Pons (tissue), 1 donor: ENCODE data around the gene YAP1.

ENCODE experiments used
- DNase-seq: peaks from one replicate; pipeline ENCODE4 v3.0.0-alpha.2; 2016; ENCODE audit warnings: low spot score

The YAP1 gene

GRCh38 chr11:102109896-102110760 lies at the start of gene YAP1:
TSS of gene YAP1 (plus strand) at chr11:102110447. CDS start at chr11:102110849, 402 bp downstream.
- DNase-seq = peak; percentile 38

GRCh38 chr11:102061276-102061675 lies 49.0 kb upstream of the YAP1 start:
- DNase-seq = no peak

- DNase-seq = no peak
These were observed 48.1 kb upstream of the YAP1 start for GRCh38 chr11:102062106-102062505.

GRCh38 chr11:102064316-102064715 lies 45.9 kb upstream of the YAP1 start:
- no peak for DNase-seq

GRCh38 chr11:102070766-102071165 lies 39.5 kb upstream of the YAP1 start:
- no peak for DNase-seq

GRCh38 chr11:102071497-102072472 lies 38.5 kb upstream of the YAP1 start:
- DNase-seq = no peak

GRCh38 chr11:102073253-102073652 lies 37.0 kb upstream of the YAP1 start:
- DNase-seq = no peak

- DNase-seq = no peak
These were observed 30.6 kb upstream of the YAP1 start for GRCh38 chr11:102079625-102080024.

- DNase-seq = no peak
These were observed 28.9 kb upstream of the YAP1 start for GRCh38 chr11:102081313-102081712.

GRCh38 chr11:102085864-102086551 lies 24.2 kb upstream of the YAP1 start:
- DNase-seq = no peak

GRCh38 chr11:102097186-102097585 lies 13.1 kb upstream of the YAP1 start:
- no peak for DNase-seq

- DNase-seq = no peak
These were observed 10.5 kb upstream of the YAP1 start for GRCh38 chr11:102099755-102100154.

GRCh38 chr11:102108734-102109440 lies 1.4 kb upstream of the YAP1 start:
- DNase-seq = no peak

- no peak for DNase-seq
These were observed 439 bp downstream of the YAP1 start for GRCh38 chr11:102110761-102111010.

- DNase-seq = no peak
These were observed 952 bp downstream of the YAP1 start for GRCh38 chr11:102111011-102111786.

GRCh38 chr11:102111787-102112508 lies 1.7 kb downstream of the YAP1 start:
- DNase-seq = no peak

- DNase-seq = no peak
These were observed 2.2 kb downstream of the YAP1 start for GRCh38 chr11:102112509-102112821.

- DNase-seq = no peak
These were observed 3.8 kb downstream of the YAP1 start for GRCh38 chr11:102114032-102114431.

GRCh38 chr11:102115557-102115956 lies 5.3 kb downstream of the YAP1 start:
- no peak for DNase-seq

- no peak for DNase-seq
These were observed 6.4 kb downstream of the YAP1 start for GRCh38 chr11:102116453-102117205.
